GM13976 (cell line): Measurements from ENCODE around the gene MSH3.
"Not testable (repeated sequence)": the region's sequence is repeated elsewhere in the genome, so short reads cannot be mapped to it uniquely, and the experiment has no call there.

Source experiments
- DNase-seq: peaks from one replicate; pipeline ENCODE4 v3.0.0; 2012; ENCODE audit warnings: low spot score
- in situ Hi-C: fragments of 300-500 bp; cut with MboI; formaldehyde crosslinking; loops from one replicate; pipeline ENCODE4 v1.12.0; 2022; ENCODE audit warnings: low sequenced_read_pairs, mixed read lengths, inconsistent platforms; ENCODE audit not compliant: unreplicated experiment
- TF ChIP-seq, protein P1 (sequence below): IDR thresholded peaks from 2 replicates; pipeline ENCODE4 v1.5.1; 2012; ENCODE audit warnings: borderline replicate concordance, mild to moderate bottlenecking; ENCODE audit not compliant: insufficient read depth; ENCODE audit errors: extremely low read depth, missing control alignments, control extremely low read depth

Gene MSH3

DNA sequence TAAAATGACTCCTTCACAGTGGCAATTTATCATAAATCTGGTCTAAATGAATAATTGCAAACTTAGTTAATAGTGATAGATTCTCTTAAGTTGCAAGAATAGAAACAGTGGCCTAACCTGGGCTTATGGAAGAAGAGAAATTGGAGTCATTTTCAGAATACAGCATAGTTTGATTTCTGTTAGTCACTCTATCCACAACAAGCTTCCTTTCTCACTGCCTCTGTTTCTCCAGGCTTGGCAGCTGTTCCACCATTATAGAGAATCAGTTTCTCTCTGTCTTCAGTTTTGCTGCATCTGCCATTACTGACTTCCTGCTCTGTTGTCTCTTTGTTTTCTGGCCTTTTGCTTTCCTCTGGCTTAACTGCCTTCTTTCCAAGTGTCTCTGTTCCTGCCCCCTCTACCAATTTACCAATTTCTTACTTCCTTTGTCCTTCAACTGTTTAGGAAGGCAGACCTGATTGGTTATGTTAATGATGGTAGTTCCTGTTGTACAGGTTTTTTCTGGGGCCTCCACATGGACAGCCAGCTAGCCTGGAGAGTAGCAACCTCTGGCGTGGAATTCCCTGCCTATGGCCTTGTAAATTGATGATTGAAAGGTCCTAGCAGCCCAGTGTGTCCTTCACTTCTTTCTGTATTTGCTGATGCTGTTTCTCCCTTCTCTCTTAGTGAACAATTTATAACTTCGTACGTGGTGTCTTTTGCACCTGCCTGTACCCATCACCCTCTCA, 229.8 kb downstream of the MSH3 start:
- no peak for DNase-seq
- TF ChIP-seq, protein P1, sequence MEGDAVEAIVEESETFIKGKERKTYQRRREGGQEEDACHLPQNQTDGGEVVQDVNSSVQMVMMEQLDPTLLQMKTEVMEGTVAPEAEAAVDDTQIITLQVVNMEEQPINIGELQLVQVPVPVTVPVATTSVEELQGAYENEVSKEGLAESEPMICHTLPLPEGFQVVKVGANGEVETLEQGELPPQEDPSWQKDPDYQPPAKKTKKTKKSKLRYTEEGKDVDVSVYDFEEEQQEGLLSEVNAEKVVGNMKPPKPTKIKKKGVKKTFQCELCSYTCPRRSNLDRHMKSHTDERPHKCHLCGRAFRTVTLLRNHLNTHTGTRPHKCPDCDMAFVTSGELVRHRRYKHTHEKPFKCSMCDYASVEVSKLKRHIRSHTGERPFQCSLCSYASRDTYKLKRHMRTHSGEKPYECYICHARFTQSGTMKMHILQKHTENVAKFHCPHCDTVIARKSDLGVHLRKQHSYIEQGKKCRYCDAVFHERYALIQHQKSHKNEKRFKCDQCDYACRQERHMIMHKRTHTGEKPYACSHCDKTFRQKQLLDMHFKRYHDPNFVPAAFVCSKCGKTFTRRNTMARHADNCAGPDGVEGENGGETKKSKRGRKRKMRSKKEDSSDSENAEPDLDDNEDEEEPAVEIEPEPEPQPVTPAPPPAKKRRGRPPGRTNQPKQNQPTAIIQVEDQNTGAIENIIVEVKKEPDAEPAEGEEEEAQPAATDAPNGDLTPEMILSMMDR, result no peak
- in situ Hi-C loops, result no loop called here

GRCh38 chr5:80884929-80885328, 230.5 kb downstream of the MSH3 start:
- TF ChIP-seq, protein P1, result no peak
- in situ Hi-C loops, result no loop called here
- DNase-seq, result no peak

- DNase-seq, result no peak
- in situ Hi-C loops, result no loop called here
- TF ChIP-seq, protein P1, result no peak
Observed at GRCh38 chr5:80885396-80886000, 231.0 kb downstream of the MSH3 start.

DNA sequence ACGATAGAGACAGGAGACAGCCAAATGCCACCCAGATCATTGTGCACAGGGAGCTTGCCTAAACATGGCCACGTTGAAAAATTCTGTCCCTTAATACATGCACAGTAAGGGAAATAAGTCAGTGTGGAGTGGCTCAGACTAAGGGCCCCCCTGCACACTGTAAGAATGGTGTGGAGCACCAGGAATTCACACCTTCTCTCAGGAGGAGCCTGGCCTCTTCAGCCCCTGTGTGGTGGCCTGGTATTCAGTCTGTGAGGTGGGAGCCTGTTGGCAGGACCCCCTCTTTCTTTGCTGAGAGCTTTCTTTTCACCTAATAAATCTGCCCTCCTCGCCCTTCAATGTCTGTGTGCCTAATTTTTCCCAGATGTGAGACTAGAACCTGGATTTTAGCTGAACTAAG, 239.6 kb downstream of the MSH3 start:
- DNase-seq, result no peak
- in situ Hi-C loops, result no loop called here
- TF ChIP-seq, protein P1, result no peak

DNA sequence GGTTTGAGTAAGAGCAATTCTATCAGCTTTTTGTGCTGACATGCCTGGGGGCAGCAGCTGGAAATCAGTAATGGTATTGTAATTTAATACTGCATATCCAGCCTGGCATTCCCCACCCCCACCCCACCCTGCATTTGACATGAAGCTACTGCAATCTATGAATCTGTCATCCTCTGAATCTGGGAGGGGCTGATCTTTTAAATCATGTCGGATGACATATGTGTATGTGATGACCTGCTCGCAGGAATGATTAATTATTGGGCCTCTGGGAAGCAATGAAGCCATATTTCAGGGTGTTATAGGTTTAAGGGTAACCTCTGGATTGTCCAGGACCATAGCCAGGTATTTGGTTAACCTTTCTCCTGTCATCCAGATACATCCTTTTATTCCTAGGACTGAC, 241.1 kb downstream of the MSH3 start:
- in situ Hi-C loops, result no loop called here
- no peak for DNase-seq
- TF ChIP-seq, protein P1, result no peak

- DNase-seq, in situ Hi-C loops: not testable (repeated sequence)
Observed at GRCh38 chr5:80902624-80903023, 248.2 kb downstream of the MSH3 start.

- in situ Hi-C loops, result no loop called here
- DNase-seq, result no peak
- TF ChIP-seq, protein P1, result no peak
Observed at GRCh38 chr5:80904533-80905187, 250.2 kb downstream of the MSH3 start.
